Suprapubic skin (tissue), 4 donors: Measurements from ENCODE around the gene GPC1. TPM values are rescaled to one million over a fixed set of nuclear protein-coding genes. Genes with fewer than 3 reads are reported as not detected.

Experiments
- DNase-seq, 2 donors: peaks; one replicate each; pipeline ENCODE4 v3.0.0-alpha.2; 2019; ENCODE audit warnings: low spot score in 2 of 2
- H3K27ac ChIP-seq: fragments of 200-600 bp; sonication (generic); one replicate; pipeline ENCODE4 v1.5.1; 2019
- H3K27me3 ChIP-seq: fragments of 200-600 bp; sonication (generic); one replicate; pipeline ENCODE4 v1.5.1; 2019
- H3K36me3 ChIP-seq: fragments of 200-600 bp; sonication (generic); one replicate; pipeline ENCODE4 v1.5.1; 2019
- H3K4me1 ChIP-seq: fragments of 200-600 bp; sonication (generic); one replicate; pipeline ENCODE4 v1.5.1; 2019
- H3K4me3 ChIP-seq: fragments of 200-600 bp; sonication (generic); one replicate; pipeline ENCODE4 v1.5.1; 2019; ENCODE audit warnings: mild to moderate bottlenecking
- H3K9me3 ChIP-seq: fragments of 200-600 bp; sonication (generic); one replicate; pipeline ENCODE4 v1.5.1; 2019
- EP300 ChIP-seq: sonication (generic); formaldehyde crosslinking; IDR thresholded peaks from one replicate; pipeline ENCODE4 v1.6.1; 2017; ENCODE audit warnings: antibody characterized with exemption
- POLR2A ChIP-seq, 2 donors: fragments of 450-650 bp; IDR thresholded peaks; one replicate each; pipeline ENCODE4 v1.6.1; 2017; ENCODE audit warnings: antibody characterized with exemption in 2 of 2, mild to moderate bottlenecking in 2 of 2, moderate library complexity in 2 of 2
- POLR2AphosphoS5 ChIP-seq, 3 donors: sonication (generic); formaldehyde crosslinking; IDR thresholded peaks; one replicate each; pipeline ENCODE4 v1.6.1; 2017; ENCODE audit warnings: antibody characterized with exemption in 3 of 3
- WGBS: methylation state at CpG from one replicate; pipeline ENCODE4 v1.1.5; 2018; 5-methylcytosine and 5-hydroxymethylcytosine counted together
- total RNA-seq, 4 donors: library from RNA; depleted of rRNA; stranded (reverse); fragments of >200 nt; gene quantifications; one replicate each; pipeline ENCODE4 v1.1.0, GENCODE V29; 2016
- TF ChIP-seq, protein P1 (sequence below), 2 donors: fragments of 200-600 bp in 1 of 2; fragments of 450-650 bp in 1 of 2; sonication (generic) in 1 of 2; IDR thresholded peaks; one replicate each; pipeline ENCODE4 v1.5.1; 2016 to 2019; ENCODE audit warnings: antibody characterized with exemption in 2 of 2, mild to moderate bottlenecking in 1 of 2, moderate library complexity in 1 of 2

GPC1 gene
- total RNA-seq, 4 donors from 2014 or later, result 130 to 164 (median 145) TPM

DNA sequence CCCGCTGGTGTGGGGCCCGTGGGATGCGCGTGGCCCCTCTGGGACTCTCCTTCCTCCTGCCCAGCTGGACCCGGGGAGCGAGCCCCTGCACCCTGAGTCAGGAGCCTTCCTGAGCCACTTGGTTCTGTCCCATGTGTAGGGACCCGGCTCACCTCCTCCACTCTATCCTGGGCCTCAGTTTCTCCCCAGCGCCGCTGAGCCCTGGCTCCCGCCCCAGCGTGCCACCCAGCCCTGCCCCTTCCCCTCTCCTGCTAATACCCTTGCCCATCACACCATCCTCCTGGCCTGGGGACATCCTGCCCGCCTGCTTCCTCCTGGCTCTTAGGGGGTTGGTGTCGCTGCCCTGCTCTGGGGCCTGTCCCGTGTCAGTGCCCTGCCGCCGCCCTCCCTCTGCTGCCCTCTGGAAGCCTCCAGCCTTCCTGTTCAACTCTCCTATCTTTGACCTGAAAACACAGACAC, 24.8 kb downstream of the GPC1 start:
- H3K4me3 ChIP-seq, result no peak overlapping the region
- H3K27me3 ChIP-seq, result peaks cover 7% of the 10 kb centered on the region
- H3K36me3 ChIP-seq, result peaks cover 43% of the 10 kb centered on the region
- WGBS, result 90% methylated on average over 12 of the region's 16 CpGs
- peak in 1 of 2 donors; percentile 76 for DNase-seq
- H3K4me1 ChIP-seq, result peaks cover 21% of the 10 kb centered on the region
- no peaks in the 10 kb centered on the region for H3K9me3 ChIP-seq
- TF ChIP-seq POLR2A (IDR thresholded peaks at IDR 0.05) (no peak), POLR2AphosphoS5 (IDR thresholded peaks at IDR 0.05) (no peak), EP300 (no peak)
- TF ChIP-seq, protein P1, sequence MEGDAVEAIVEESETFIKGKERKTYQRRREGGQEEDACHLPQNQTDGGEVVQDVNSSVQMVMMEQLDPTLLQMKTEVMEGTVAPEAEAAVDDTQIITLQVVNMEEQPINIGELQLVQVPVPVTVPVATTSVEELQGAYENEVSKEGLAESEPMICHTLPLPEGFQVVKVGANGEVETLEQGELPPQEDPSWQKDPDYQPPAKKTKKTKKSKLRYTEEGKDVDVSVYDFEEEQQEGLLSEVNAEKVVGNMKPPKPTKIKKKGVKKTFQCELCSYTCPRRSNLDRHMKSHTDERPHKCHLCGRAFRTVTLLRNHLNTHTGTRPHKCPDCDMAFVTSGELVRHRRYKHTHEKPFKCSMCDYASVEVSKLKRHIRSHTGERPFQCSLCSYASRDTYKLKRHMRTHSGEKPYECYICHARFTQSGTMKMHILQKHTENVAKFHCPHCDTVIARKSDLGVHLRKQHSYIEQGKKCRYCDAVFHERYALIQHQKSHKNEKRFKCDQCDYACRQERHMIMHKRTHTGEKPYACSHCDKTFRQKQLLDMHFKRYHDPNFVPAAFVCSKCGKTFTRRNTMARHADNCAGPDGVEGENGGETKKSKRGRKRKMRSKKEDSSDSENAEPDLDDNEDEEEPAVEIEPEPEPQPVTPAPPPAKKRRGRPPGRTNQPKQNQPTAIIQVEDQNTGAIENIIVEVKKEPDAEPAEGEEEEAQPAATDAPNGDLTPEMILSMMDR (IDR thresholded peaks at IDR 0.05), result no peak
- H3K27ac ChIP-seq, result no peak overlapping the region

DNA sequence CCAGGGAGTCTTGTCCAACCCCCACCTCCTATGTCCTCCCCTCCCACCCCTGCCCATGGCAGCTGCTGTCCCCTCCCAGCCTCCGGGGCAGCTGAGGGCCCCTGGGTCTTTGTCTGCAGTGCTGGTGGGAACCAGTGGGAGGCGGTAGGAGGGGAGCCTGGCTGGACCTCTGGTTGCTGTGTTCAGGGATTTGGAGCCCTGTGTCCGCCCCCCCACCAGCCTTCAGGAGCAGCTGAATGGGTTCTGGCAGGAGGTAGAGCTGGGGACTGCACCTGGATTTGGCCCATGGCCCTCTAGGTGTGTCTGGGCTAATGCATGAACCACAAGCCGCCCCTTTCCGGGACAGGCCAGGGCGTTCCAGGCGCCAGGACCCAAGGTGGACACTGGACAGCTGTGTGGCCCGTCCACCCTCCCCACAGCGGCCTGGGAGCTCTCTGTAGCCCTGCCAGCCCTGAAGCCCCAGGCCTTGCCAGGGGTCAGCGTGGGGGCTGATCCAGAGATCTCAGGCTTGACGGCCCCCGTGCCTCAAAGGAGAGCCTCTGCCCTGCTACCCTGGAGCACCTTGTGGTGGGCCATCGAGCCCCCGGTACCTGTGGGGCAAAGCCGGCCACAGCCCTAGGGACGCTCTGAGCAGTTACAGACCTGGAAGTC, 25.4 kb downstream of the GPC1 start:
- Histone ChIP-seq H3K9me3 (no peaks in the 10 kb centered on the region), H3K27me3 (peaks cover under 1% of the 10 kb centered on the region), H3K27ac (no peak overlapping the region), H3K4me1 (peaks cover 15% of the 10 kb centered on the region), H3K36me3 (peaks cover 48% of the 10 kb centered on the region), H3K4me3 (no peak overlapping the region)
- DNase-seq, result peak; percentile 53 to 76
- TF ChIP-seq POLR2AphosphoS5 (IDR thresholded peaks at IDR 0.05) (no peak), EP300 (no peak), POLR2A (IDR thresholded peaks at IDR 0.05) (no peak)
- TF ChIP-seq, protein P1 (IDR thresholded peaks at IDR 0.05), result no peak
- no CpG with 5 or more reads among the region's 16 CpGs for WGBS

DNA sequence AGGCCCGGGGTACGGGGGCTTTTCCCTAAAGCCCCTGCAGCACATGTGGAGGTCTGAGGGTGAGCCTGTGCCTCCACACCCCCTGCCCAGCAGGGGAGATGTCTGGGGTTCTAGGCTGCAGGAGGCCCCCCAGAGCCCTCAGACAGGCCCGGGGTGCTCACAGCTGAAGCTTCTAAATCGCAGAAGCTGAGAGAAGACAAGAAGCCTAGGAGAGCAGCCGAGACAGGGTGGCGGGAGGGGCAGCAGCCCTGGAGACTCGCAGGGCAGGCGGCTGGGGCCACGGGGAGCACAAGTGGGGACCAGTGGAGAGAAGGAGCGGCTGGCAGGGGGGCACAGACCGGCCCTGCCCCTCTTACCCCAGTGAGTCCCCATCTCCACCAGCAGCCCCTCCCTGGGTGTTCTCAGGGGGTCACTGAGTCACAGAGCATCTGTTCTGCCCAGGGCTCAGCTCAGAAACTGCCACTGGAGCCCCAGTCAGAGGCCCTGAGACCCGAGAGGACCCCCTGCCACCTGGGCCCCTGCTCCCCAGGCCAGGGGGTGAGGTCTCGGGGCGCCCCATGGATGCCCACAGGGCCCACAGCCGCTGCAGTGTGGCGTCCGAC, 26.1 kb downstream of the GPC1 start:
- DNase-seq, result peak; percentile 60 to 74
- no peak overlapping the region for H3K4me3 ChIP-seq
- WGBS, result 84% methylated on average over 10 of the region's 17 CpGs
- H3K27ac ChIP-seq, result no peak overlapping the region
- H3K4me1 ChIP-seq, result peaks cover 11% of the 10 kb centered on the region
- no peak for TF ChIP-seq POLR2A (IDR thresholded peaks at IDR 0.05)
- TF ChIP-seq, protein P1 (IDR thresholded peaks at IDR 0.05), result no peak
- TF ChIP-seq EP300, result no peak
- TF ChIP-seq POLR2AphosphoS5 (IDR thresholded peaks at IDR 0.05), result no peak
- no peaks in the 10 kb centered on the region for H3K27me3 ChIP-seq
- peaks cover 55% of the 10 kb centered on the region for H3K36me3 ChIP-seq
- H3K9me3 ChIP-seq, result no peaks in the 10 kb centered on the region

DNA sequence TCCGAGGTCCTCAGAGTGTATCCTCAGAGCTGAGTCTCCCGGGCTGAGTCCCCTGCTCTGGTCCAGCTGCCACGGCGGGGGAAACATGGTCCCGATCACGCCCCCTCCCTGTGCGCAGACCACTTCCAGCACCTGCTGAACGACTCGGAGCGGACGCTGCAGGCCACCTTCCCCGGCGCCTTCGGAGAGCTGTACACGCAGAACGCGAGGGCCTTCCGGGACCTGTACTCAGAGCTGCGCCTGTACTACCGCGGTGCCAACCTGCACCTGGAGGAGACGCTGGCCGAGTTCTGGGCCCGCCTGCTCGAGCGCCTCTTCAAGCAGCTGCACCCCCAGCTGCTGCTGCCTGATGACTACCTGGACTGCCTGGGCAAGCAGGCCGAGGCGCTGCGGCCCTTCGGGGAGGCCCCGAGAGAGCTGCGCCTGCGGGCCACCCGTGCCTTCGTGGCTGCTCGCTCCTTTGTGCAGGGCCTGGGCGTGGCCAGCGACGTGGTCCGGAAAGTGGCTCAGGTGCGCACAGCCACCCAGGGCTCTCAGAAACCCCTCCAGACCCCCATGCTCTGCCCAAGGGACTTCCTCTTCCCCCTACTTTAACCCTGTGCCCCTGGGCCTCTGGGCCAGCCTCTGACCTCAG, 26.7 kb downstream of the GPC1 start:
- H3K27me3 ChIP-seq, result no peaks in the 10 kb centered on the region
- WGBS, result 95% methylated on average over 13 of the region's 41 CpGs
- TF ChIP-seq, protein P1 (IDR thresholded peaks at IDR 0.05), result no peak
- TF ChIP-seq POLR2AphosphoS5 (IDR thresholded peaks at IDR 0.05) (no peak), EP300 (no peak), POLR2A (IDR thresholded peaks at IDR 0.05) (no peak)
- DNase-seq, result peak in 1 of 2 donors; percentile 74
- no peaks in the 10 kb centered on the region for H3K9me3 ChIP-seq
- peaks cover 59% of the 10 kb centered on the region for H3K36me3 ChIP-seq
- H3K4me1 ChIP-seq, result peaks cover 6% of the 10 kb centered on the region
- no peak overlapping the region for H3K27ac ChIP-seq
- H3K4me3 ChIP-seq, result no peak overlapping the region

DNA sequence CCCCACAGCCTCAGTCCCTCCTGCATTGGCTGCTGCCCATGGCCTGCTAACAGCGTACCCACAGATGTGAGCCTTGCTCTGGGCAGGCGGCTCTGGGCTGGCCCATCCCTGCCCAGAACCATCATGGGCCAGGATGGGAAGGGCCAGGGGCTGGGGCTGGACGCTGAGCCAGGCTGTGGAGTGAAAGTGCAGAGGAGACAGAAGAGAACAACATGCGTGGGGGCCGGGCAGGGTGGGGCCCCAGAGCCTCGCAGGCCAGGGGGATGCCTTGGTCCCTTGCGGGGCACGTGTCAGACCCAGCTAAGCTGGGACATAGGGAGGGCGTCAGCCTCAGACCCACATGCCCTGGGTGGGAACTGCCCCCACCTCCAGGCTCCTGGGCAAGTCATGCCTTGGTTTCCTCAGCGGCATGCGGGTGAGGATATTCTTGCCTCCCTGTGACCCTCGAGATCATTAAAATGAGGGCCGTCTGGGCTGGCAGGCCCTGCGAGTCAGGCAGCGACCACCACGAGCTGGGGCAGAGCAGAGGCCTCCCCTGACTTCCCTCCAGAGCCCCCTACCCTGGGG, 27.3 kb downstream of the GPC1 start:
- WGBS, result 84% methylated on average over 12 of the region's 16 CpGs
- Histone ChIP-seq H3K27me3 (no peaks in the 10 kb centered on the region), H3K4me3 (no peak overlapping the region), H3K27ac (no peak overlapping the region), H3K4me1 (peaks cover 1% of the 10 kb centered on the region), H3K9me3 (no peaks in the 10 kb centered on the region), H3K36me3 (peaks cover 59% of the 10 kb centered on the region)
- TF ChIP-seq, protein P1 (IDR thresholded peaks at IDR 0.05), result no peak
- TF ChIP-seq POLR2AphosphoS5 (IDR thresholded peaks at IDR 0.05) (no peak), EP300 (no peak), POLR2A (IDR thresholded peaks at IDR 0.05) (no peak)
- DNase-seq, result peak in 1 of 2 donors; percentile 58
